Central memory CD8-positive, alpha-beta T cell (primary cell): ENCODE measurements around the gene FANCD2OS.
"Not testable (repeated sequence)": the region's sequence is repeated elsewhere in the genome, so short reads cannot be mapped to it uniquely, and the experiment has no call there.

ENCODE experiments used
- ATAC-seq: fragments of 150-1000 bp; cut with Tn5 transposase; replicated peaks from 2 replicates; pipeline ENCODE4 v1.10.0; 2022; ENCODE audit warnings: mild to moderate bottlenecking, moderate FRiP score, moderate number of reproducible peaks; ENCODE audit not compliant: poor library complexity, severe bottlenecking; ENCODE audit errors: extremely low read depth
- DNase-seq, 2 donors: peaks; one replicate each; pipeline ENCODE4 v3.0.0; 2021; ENCODE audit warnings: low spot score in 2 of 2
- H3K27ac Mint-ChIP-seq: one replicate; pipeline ENCODE4 v1.8.0; 2022; ENCODE audit warnings: low read depth, mild to moderate bottlenecking, moderate library complexity, mixed read lengths
- H3K27me3 Mint-ChIP-seq: one replicate; pipeline ENCODE4 v1.8.0; 2022; ENCODE audit warnings: mixed read lengths
- H3K36me3 Mint-ChIP-seq: one replicate; pipeline ENCODE4 v1.8.0; 2022; ENCODE audit warnings: mild to moderate bottlenecking, moderate library complexity, mixed read lengths; ENCODE audit not compliant: insufficient read depth
- H3K4me1 Mint-ChIP-seq: one replicate; pipeline ENCODE4 v1.8.0; 2022; ENCODE audit warnings: mixed read lengths
- H3K4me3 Mint-ChIP-seq: one replicate; pipeline ENCODE4 v1.8.0; 2022; ENCODE audit warnings: mild to moderate bottlenecking, moderate library complexity, mixed read lengths
- H3K9me3 Mint-ChIP-seq: one replicate; pipeline ENCODE4 v1.8.0; 2022; ENCODE audit warnings: mixed read lengths

The FANCD2OS gene

DNA sequence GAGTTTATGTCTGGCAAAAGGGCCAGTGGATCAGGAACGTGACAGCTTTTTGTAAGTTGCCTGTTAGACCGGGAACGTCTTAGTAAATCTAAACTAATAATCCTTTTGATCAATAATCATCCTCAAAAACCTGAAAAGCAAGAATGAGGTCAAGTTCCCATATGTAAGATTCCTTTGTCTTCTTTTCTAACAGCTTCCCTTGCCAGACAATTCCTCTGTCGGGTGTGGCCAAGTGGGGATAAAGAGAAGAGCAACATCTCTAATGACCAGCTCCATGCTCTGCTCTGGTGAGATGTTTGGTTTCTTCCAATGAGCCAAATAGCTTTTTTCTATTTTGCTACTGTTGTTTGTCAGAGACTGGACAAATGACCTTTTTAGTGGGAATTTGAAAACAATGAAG, 19.8 kb downstream of the FANCD2OS start:
- H3K4me1 Mint-ChIP-seq: no peaks in the 10 kb centered on the region
- H3K9me3 Mint-ChIP-seq: no peaks in the 10 kb centered on the region
- H3K36me3 Mint-ChIP-seq: peaks cover 17% of the 10 kb centered on the region
- no peak overlapping the region for H3K4me3 Mint-ChIP-seq
- no peaks in the 10 kb centered on the region for H3K27me3 Mint-ChIP-seq
- H3K27ac Mint-ChIP-seq: no peak overlapping the region
- ATAC-seq: no peak
- no peak for DNase-seq

DNA sequence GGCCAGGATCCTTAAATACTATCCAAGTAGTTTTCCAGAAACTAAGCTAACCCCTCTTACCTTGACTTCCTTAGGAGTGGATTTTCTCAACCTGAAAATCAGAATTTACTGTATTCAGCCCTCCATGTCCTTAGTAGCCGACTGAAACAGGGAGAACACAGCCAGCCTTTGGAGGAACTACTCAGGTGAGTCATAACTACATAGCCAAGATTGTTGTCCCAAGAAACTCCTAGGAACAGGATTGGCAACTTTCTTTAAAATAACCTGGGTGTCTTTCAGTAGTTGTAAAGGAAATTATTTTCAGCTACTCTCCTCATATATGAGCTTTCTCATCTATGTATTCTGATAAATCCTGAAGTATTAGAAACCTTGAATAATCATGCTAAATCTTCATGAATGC, 22.3 kb downstream of the FANCD2OS start:
- no peaks in the 10 kb centered on the region for H3K4me1 Mint-ChIP-seq
- H3K9me3 Mint-ChIP-seq: no peaks in the 10 kb centered on the region
- ATAC-seq: no peak
- peaks cover 21% of the 10 kb centered on the region for H3K36me3 Mint-ChIP-seq
- H3K27me3 Mint-ChIP-seq: no peaks in the 10 kb centered on the region
- no peak for DNase-seq
- H3K4me3 Mint-ChIP-seq: no peak overlapping the region
- no peak overlapping the region for H3K27ac Mint-ChIP-seq

DNA sequence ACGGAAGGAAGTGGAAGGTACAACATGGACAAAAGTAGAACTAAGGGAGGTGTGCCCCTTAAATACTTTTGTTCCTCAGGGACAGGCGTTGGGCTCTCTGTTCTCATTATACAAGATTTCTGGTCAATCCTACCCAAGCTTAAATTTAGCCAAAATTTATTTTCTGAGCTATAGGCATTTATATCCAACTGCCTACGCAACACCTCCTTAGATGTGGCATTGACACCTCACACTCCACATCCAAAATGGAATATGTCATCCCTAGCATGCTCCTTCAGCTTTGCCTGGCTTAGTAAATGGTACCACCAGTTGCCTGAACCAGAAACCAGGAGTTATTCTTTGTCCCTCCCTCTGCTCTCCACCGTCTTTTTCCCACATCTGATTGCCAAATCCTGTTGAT, 26.2 kb downstream of the FANCD2OS start:
- H3K36me3 Mint-ChIP-seq: peaks cover 24% of the 10 kb centered on the region
- no peaks in the 10 kb centered on the region for H3K4me1 Mint-ChIP-seq
- H3K9me3 Mint-ChIP-seq: no peaks in the 10 kb centered on the region
- ATAC-seq (no peak), DNase-seq (no peak)
- H3K4me3 Mint-ChIP-seq: no peak overlapping the region
- H3K27me3 Mint-ChIP-seq: no peaks in the 10 kb centered on the region
- H3K27ac Mint-ChIP-seq: no peak overlapping the region

DNA sequence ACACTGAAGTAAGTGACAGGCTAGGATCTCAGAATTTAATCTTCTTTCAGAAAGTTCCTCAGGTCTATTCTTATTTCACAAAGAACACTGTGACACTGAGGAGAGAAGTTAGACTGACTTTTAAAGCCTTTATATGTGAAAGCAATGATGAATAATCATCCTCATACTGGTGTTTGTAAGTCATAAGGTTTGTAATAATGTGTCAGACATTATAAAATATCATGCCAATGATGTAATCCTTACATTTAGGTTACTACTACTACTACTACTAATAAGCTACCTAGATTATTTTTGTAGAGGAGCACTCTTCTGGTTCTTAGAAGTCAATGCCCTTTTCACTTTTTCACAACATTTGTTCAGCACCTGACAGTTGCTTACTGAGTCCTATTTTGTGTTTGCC, 33.4 kb downstream of the FANCD2OS start:
- H3K27ac Mint-ChIP-seq: no peak overlapping the region
- H3K4me1 Mint-ChIP-seq: no peaks in the 10 kb centered on the region
- no peak for DNase-seq
- H3K27me3 Mint-ChIP-seq: no peaks in the 10 kb centered on the region
- H3K36me3 Mint-ChIP-seq: peaks cover 9% of the 10 kb centered on the region
- no peak for ATAC-seq
- no peak overlapping the region for H3K4me3 Mint-ChIP-seq
- no peaks in the 10 kb centered on the region for H3K9me3 Mint-ChIP-seq

DNA sequence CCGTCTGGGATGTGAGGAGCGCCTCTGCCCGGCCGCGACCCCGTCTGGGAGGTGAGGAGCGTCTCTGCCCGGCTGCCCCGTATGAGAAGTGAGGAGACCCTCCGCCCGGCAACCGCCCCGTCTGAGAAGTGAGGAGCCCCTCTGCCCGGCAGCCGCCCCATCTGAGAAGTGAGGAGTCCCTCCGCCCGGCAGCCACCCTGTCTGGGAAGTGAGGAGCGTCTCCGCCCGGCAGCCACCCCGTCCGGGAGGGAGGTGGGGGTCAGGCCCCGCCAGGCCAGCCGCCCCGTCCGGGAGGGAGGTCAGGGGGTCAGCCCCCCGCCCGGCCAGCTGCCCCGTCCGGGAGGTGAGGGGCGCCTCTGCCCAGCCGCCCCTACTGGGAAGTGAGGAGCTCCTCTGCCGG, 38.0 kb downstream of the FANCD2OS start:
- not testable (repeated sequence) for H3K4me1 Mint-ChIP-seq, H3K36me3 Mint-ChIP-seq, H3K27ac Mint-ChIP-seq, H3K27me3 Mint-ChIP-seq, DNase-seq, H3K4me3 Mint-ChIP-seq, ATAC-seq, H3K9me3 Mint-ChIP-seq

DNA sequence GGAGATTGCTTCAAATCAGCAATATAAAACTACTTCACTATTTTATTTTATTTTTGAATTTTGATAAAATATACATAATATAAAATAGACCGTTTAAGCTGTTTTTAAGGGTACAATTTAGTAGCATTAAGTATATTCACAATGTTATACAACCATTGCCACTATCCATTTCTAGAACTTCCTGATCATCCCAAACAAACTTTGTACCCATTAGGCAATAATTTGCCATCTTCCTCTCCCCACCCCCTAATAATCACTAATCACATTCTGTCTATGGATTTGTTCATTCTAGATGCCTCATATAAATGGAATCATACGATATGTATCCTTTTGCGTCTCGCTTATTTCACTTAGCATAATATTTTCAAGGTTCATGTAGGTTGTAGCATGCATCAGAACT, 53.0 kb downstream of the FANCD2OS start:
- Mint-ChIP-seq H3K27me3 (no peaks in the 10 kb centered on the region), H3K4me1 (no peaks in the 10 kb centered on the region), H3K9me3 (no peaks in the 10 kb centered on the region), H3K4me3 (no peak overlapping the region), H3K27ac (no peak overlapping the region), H3K36me3 (peaks cover 11% of the 10 kb centered on the region)
- ATAC-seq (no peak), DNase-seq (no peak)
